Rectal smooth muscle tissue (tissue), 1 donor: ENCODE measurements around the gene FOXP1.

Experiments
- H3K27ac ChIP-seq: one replicate; pipeline ENCODE4 v1.7.0; 2013; ENCODE audit warnings: low read depth, low read length, inconsistent platforms
- H3K27me3 ChIP-seq: one replicate; pipeline ENCODE4 v1.7.0; 2013; ENCODE audit warnings: low read length; ENCODE audit not compliant: control insufficient read depth, insufficient read depth
- H3K36me3 ChIP-seq: one replicate; pipeline ENCODE4 v1.7.0; 2013; ENCODE audit warnings: low read length; ENCODE audit not compliant: control insufficient read depth, insufficient read depth
- H3K4me1 ChIP-seq: one replicate; pipeline ENCODE4 v1.7.0; 2013; ENCODE audit warnings: low read length; ENCODE audit not compliant: control insufficient read depth, insufficient read depth
- H3K4me3 ChIP-seq: one replicate; pipeline ENCODE4 v1.7.0; 2013; ENCODE audit warnings: low read length
- H3K9ac ChIP-seq: one replicate; pipeline ENCODE4 v1.7.0; 2013; ENCODE audit warnings: low read length

The FOXP1 gene

GRCh38 chr3:71162221-71162620, 421.3 kb downstream of the FOXP1 start:
- Histone ChIP-seq H3K27ac (no peak overlapping the region), H3K36me3 (no peaks in the 10 kb centered on the region), H3K27me3 (no peaks in the 10 kb centered on the region), H3K9ac (no peak overlapping the region), H3K4me1 (peaks cover 3% of the 10 kb centered on the region), H3K4me3 (no peak overlapping the region)

DNA sequence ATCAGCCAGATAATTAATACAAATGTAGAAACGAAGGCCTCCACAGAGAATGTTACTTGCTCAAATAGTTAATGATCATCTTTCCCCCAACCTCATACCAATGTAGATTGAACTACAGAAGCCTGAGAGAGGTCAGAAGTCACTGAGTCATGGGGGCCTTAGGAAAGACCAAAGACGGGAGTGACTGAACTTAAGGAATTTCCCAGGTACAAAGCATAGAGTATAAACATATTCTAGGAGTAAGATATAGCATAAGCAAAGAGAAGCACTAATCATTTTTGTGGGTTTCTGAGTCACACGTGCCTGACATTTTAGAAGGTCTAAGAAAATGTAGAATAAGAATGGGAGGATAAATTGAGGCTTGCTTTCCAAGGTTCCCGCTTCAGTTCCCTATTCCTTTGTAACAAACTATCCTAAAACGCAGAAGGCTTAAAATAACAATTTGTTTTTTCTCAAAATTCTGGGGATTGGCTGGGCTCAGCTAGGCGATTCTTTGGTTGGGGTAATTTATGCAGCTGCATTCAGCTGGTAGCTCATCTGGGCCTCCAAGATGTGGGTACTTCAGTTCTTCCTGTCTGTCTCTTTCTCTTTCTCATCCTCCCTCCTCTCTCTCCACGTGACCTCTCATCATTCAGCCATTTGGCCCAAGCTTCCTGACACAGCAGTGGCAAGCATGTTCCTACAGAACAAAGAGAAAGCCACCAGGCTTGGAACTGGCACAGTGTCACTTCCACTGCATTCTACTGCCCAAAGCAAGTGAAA, 422.6 kb downstream of the FOXP1 start:
- Histone ChIP-seq H3K27ac (no peak overlapping the region), H3K9ac (no peak overlapping the region), H3K4me1 (peaks cover 3% of the 10 kb centered on the region), H3K36me3 (no peaks in the 10 kb centered on the region), H3K4me3 (no peak overlapping the region), H3K27me3 (no peaks in the 10 kb centered on the region)

DNA sequence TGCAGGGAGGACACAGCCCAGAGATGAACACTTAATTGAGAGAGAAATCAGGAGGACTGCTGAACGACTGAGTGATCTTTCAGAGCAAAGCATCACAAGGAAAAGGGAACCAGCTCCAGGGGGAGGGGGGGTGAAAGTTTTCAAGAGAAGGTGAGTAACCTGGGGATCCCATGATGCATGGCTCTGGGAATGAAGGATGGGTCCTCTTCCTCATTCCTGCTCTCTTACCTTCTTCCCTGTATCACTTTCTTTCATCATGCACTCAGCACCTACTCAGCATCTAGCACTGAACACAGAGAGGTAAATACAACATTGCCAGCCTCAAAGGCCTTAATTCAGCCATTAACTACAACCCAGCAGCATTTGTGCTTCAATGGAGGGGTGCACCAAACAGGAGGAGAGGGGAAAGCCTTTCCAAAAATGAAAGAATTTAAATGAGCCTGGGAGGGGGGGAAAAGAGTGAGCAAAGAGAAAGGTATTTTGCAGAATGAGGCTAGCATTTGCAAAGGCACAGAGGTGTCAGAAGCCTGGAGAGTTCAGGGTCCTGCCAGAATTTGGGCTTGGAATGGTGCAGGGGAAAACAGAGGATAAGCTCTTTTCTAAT, 427.4 kb downstream of the FOXP1 start:
- H3K27me3 ChIP-seq: no peaks in the 10 kb centered on the region
- H3K27ac ChIP-seq: no peak overlapping the region
- H3K4me3 ChIP-seq: no peak overlapping the region
- H3K4me1 ChIP-seq: no peaks in the 10 kb centered on the region
- H3K36me3 ChIP-seq: no peaks in the 10 kb centered on the region
- no peak overlapping the region for H3K9ac ChIP-seq

DNA sequence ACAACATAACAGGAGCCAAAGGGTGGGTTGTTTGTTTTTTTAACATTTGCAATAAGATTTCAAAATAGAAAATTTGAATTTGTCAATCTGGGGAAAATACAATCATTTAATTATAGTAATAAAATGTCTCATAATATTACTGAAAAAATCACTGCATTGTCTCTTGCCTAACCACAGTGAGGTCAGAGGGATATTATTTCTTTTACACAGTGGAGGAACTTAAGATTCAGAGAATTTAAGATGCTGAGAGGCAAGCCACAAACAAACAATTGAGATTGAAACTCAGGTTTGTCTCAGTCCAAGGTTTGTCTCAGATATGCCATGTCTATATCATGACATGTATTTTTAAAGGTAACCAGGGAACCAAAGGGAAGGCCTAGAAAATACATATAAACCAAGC, 428.7 kb downstream of the FOXP1 start:
- H3K9ac ChIP-seq: no peak overlapping the region
- no peak overlapping the region for H3K27ac ChIP-seq
- H3K4me3 ChIP-seq: no peak overlapping the region
- H3K36me3 ChIP-seq: no peaks in the 10 kb centered on the region
- H3K4me1 ChIP-seq: no peaks in the 10 kb centered on the region
- H3K27me3 ChIP-seq: no peaks in the 10 kb centered on the region

GRCh38 chr3:71153713-71154112, 429.8 kb downstream of the FOXP1 start:
- Histone ChIP-seq H3K4me1 (no peaks in the 10 kb centered on the region), H3K27ac (no peak overlapping the region), H3K27me3 (no peaks in the 10 kb centered on the region), H3K36me3 (no peaks in the 10 kb centered on the region), H3K4me3 (no peak overlapping the region), H3K9ac (no peak overlapping the region)

- Histone ChIP-seq H3K27ac (no peak overlapping the region), H3K27me3 (no peaks in the 10 kb centered on the region), H3K36me3 (no peaks in the 10 kb centered on the region), H3K4me3 (no peak overlapping the region), H3K9ac (no peak overlapping the region), H3K4me1 (no peaks in the 10 kb centered on the region)
Observed at GRCh38 chr3:71152892-71153265, 430.6 kb downstream of the FOXP1 start.

DNA sequence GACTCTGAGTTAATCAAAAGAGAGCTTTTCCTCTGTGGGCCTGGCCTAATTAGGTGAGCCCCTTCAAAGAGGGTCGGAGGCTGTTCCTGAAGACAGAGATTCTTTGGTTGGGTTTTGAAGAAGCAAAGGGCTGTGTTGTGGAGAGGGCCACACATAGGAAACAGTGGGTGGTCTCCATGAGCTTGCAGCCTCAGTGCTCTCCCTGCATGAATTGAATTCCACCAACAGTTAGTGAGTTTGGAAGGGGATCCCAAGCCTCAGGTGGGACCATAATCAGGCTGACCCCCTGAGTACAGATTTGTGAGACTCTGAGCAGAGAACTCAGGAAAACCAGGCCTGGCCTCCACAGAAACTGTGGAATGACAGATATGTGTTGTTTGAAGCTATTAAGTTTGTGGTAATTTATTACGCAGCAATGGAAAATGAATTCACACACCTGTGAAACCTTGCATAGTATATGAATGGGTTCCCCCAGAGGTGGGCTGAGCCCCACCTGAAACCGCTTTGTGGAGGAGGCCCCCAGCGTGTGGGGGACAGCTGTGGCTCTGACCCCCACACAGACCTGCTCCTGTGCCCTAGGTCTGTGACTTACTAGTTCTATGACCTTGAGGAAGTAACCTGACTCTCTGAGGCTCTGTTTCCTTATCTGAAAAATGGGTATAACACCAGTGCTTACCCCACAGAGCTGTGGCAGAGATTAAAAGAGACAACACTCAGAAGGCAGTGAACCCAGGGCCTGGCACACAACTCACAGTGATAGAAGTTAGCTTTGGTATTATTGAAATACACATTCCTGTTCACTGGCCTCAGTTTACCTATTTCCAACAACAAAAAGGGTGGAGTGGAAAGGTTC, 431.3 kb downstream of the FOXP1 start:
- Histone ChIP-seq H3K27ac (no peak overlapping the region), H3K9ac (no peak overlapping the region), H3K36me3 (no peaks in the 10 kb centered on the region), H3K4me1 (no peaks in the 10 kb centered on the region), H3K4me3 (no peak overlapping the region), H3K27me3 (no peaks in the 10 kb centered on the region)

GRCh38 chr3:71149959-71150954, 433.3 kb downstream of the FOXP1 start:
- Histone ChIP-seq H3K9ac (no peak overlapping the region), H3K36me3 (no peaks in the 10 kb centered on the region), H3K27ac (no peak overlapping the region), H3K4me1 (no peaks in the 10 kb centered on the region), H3K4me3 (no peak overlapping the region), H3K27me3 (no peaks in the 10 kb centered on the region)

- H3K4me1 ChIP-seq: no peaks in the 10 kb centered on the region
- no peak overlapping the region for H3K27ac ChIP-seq
Observed at GRCh38 chr3:71148455-71149060, 435.0 kb downstream of the FOXP1 start.

GRCh38 chr3:71146673-71147072, 436.9 kb downstream of the FOXP1 start:
- H3K4me3 ChIP-seq: no peak overlapping the region
- H3K27ac ChIP-seq: no peak overlapping the region
- H3K36me3 ChIP-seq: no peaks in the 10 kb centered on the region
- H3K4me1 ChIP-seq: no peaks in the 10 kb centered on the region
- no peaks in the 10 kb centered on the region for H3K27me3 ChIP-seq
- H3K9ac ChIP-seq: no peak overlapping the region

More at GRCh38 chr3:71148455-71149060, 435.0 kb downstream of the FOXP1 start:
- Histone ChIP-seq H3K4me3 (no peak overlapping the region), H3K27me3 (no peaks in the 10 kb centered on the region), H3K36me3 (no peaks in the 10 kb centered on the region), H3K9ac (no peak overlapping the region)

GRCh38 chr3:71145954-71146353, 437.6 kb downstream of the FOXP1 start:
- no peak overlapping the region for H3K9ac ChIP-seq
- H3K36me3 ChIP-seq: no peaks in the 10 kb centered on the region
- no peaks in the 10 kb centered on the region for H3K4me1 ChIP-seq
- H3K27ac ChIP-seq: no peak overlapping the region
- H3K27me3 ChIP-seq: no peaks in the 10 kb centered on the region
- no peak overlapping the region for H3K4me3 ChIP-seq
